ENCODE data around the gene PPP1R12B. TPM values are rescaled to one million over a fixed set of nuclear protein-coding genes. Genes with fewer than 3 reads are reported as not detected.

The PPP1R12B gene
- total RNA-seq, 2 donors from 2014 or later, result 420 to 821 TPM

DNA sequence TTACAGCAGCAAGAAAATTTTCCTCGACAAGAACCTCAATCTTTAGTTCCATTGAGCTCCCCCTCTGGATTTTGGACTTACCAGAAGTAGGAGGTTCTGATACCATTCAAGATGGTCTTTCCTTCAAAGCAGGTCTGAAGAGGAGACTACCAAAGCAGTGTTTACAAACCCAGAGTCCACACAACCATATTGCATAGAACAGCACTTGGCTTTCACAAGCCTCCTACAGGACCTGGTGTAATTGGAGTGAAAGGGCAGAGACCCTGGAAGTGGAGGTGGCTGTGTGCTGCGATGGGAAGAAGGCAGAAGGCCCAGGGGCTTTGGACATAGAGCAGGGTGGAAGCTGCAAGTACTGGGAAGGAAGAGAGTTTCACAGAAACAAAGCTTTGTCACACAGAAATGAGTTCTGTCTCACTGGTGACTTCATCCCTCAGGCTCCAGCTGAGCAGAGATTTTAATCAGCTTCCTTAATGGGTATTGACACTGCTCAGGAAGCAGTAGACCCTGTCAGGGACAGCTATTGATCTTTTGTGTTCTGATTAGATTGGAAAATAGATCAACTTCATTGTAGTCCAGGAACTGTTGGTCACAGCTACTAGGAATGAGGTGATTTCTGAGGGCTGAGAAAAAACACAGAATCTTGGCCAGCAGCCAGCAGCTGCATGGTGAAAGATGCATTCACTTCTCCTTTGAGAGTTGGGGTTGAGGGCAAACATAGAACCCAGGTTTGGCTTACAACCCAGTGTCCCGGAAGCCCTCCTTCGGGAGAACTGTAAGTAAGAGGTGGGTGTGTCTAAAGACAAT lies 237.7 kb downstream of the PPP1R12B start:
- DNase-seq (ENCODE audit: low spot score), result peak; percentile 73
- Histone ChIP-seq H3K4me3 (no peak overlapping the region), H3K27me3 (no peaks in the 10 kb centered on the region), H3K27ac (peak overlapping the region; percentile 82 to 97), H3K4me1 (peaks cover 0 to 67% of the 10 kb centered on the region in 2 donors), H3K36me3 (peaks cover 31% of the 10 kb centered on the region), H3K9me3 (no peaks in the 10 kb centered on the region)
- TF ChIP-seq, protein P1, sequence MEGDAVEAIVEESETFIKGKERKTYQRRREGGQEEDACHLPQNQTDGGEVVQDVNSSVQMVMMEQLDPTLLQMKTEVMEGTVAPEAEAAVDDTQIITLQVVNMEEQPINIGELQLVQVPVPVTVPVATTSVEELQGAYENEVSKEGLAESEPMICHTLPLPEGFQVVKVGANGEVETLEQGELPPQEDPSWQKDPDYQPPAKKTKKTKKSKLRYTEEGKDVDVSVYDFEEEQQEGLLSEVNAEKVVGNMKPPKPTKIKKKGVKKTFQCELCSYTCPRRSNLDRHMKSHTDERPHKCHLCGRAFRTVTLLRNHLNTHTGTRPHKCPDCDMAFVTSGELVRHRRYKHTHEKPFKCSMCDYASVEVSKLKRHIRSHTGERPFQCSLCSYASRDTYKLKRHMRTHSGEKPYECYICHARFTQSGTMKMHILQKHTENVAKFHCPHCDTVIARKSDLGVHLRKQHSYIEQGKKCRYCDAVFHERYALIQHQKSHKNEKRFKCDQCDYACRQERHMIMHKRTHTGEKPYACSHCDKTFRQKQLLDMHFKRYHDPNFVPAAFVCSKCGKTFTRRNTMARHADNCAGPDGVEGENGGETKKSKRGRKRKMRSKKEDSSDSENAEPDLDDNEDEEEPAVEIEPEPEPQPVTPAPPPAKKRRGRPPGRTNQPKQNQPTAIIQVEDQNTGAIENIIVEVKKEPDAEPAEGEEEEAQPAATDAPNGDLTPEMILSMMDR (IDR thresholded peaks at IDR 0.05), result no peak

DNA sequence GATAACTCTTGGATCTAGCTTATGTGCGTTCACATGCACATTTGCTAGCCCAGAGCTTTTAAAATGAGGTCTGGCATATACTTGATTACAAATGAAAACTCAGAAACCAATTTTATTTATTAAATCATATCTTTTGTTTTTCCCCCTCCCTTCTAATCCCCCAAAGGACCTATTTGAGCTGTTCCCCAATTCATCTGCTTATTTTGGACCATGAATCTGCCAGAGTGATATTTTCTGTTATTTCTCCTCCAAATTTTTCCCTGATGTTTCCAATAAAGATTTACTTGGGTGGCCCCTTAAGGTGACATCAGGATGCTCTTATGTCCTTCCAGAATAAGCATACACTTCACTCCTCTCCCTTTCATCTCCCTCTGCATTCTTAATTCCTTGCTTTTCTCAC lies 238.4 kb downstream of the PPP1R12B start:
- Histone ChIP-seq H3K4me1 (peaks cover 0 to 74% of the 10 kb centered on the region in 2 donors), H3K27ac (peak overlapping the region; percentile 82 to 97), H3K27me3 (no peaks in the 10 kb centered on the region), H3K4me3 (no peak overlapping the region), H3K36me3 (peaks cover 25% of the 10 kb centered on the region), H3K9me3 (no peaks in the 10 kb centered on the region)
- DNase-seq (ENCODE audit: low spot score), result no peak
- TF ChIP-seq, protein P1 (IDR thresholded peaks at IDR 0.05), result no peak

DNA sequence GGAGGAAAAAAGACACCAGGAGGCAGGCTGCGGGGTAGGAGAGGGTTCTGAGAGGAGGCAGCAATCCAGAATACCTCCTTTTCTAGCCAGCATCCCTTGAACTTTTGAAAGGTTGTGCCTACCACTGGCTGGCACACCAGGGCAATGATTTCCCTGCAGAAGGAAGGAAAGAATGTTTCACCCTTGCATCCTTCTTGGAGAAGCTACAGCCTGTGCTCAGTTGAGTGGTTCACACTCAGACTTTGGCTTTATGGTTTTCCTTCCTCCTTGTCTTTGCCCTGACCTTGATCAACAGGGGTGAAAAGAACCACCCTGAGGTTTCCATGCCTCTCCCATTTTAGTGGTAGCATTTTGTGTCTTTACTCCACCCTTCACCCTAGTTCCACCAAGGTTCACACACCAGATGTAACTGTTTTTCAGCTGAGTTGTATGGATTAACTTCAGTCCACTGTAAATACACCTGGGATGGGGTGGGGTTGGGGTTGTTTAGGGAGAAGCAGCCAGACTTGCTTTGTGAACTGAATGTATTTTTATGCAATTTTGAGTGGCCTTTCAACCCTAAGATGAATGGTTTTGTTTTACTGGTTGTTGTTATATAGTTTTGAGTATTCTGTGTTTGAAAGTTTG lies 239.5 kb downstream of the PPP1R12B start:
- peaks cover 0 to 78% of the 10 kb centered on the region in 2 donors for H3K4me1 ChIP-seq

DNA sequence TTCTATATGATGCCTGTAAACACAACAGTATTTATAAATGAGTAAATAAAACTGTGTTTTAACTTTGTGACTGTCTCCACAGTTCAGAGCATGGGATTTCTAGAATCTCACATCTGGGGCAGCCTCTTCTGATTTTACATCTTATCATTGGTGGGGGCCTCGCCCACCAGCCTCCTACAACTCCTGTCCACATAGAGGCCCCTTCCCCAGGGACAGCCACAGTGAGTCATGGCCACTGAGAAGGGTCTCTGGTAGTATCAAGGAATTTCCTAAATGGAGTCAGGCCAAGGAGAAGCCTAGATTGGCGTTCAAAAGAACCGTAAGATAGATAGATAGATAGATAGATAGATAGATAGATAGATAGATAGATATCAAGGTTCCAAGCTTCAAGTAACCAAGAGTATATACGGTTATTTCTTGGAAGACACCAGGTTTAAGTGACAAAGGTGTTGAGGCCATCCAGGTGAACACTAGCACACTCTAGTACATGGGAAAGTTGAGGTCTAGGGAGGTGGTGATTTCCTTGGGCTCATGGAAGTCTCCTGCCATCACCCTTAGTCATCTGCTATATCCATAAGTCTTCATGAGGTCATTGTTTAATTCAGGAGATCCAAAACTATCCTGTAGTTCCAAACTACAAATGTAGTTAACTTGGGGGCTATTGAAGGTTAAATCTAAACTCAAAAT lies 240.1 kb downstream of the PPP1R12B start:
- Histone ChIP-seq H3K27me3 (no peaks in the 10 kb centered on the region), H3K36me3 (peaks cover 10% of the 10 kb centered on the region), H3K27ac (peak overlapping the region; percentile 82 to 97), H3K4me3 (no peak overlapping the region), H3K4me1 (peaks cover 0 to 78% of the 10 kb centered on the region in 2 donors), H3K9me3 (no peaks in the 10 kb centered on the region)
- TF ChIP-seq, protein P1 (IDR thresholded peaks at IDR 0.05), result no peak
- no peak for DNase-seq (ENCODE audit: low spot score)

More for the DNA sequence above, 239.5 kb downstream of the PPP1R12B start:
- Histone ChIP-seq H3K9me3 (no peaks in the 10 kb centered on the region), H3K4me3 (no peak overlapping the region), H3K27ac (peak overlapping the region; percentile 82 to 97), H3K36me3 (peaks cover 16% of the 10 kb centered on the region), H3K27me3 (no peaks in the 10 kb centered on the region)
- TF ChIP-seq, protein P1 (IDR thresholded peaks at IDR 0.05), result no peak
- DNase-seq (ENCODE audit: low spot score), result no peak

DNA sequence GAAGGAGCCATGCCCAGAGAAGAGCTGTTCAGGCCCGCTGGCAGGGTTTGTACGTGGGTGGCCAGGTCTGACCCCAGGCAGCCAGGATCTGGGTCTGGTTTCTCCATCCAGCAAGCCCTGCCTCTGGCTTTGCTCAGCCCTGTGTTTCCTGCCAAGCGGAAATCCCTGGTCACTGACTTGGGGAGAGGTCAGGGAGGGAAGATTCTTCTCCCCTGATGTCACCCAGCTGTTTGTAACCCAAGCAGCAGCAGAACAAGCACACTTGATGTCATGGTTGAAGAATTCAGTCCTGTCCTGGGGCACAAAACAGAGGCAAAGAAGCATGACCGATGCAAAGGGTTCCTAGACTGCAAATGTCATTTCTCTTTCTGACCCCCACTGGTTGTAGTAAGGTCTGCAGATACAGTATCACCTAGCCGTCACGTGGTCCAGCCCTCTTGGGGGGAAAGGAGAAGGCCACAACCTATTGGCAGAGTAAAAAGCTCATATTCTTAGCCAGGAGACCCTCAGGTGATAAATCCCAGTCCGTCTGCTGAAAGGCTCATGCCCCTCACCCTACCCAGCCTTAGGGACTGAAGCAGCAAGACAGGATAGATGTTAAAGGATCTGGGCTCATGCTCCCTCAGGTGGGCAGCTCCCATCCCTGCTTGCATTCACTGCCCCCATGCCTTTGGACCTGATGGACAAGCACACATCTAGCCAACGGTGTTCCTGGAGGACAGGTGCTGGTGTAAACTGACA lies 240.9 kb downstream of the PPP1R12B start:
- Histone ChIP-seq H3K36me3 (peaks cover 3% of the 10 kb centered on the region), H3K4me1 (peaks cover 0 to 78% of the 10 kb centered on the region in 2 donors), H3K4me3 (no peak overlapping the region), H3K27me3 (no peaks in the 10 kb centered on the region), H3K9me3 (no peaks in the 10 kb centered on the region), H3K27ac (peak overlapping the region; percentile 82 to 97)
- peak; percentile 96 for DNase-seq (ENCODE audit: low spot score)
- TF ChIP-seq, protein P1 (IDR thresholded peaks at IDR 0.05), result no peak

Measured in right atrium auricular region (tissue), 2 donors.